MM.1S (cell line): ENCODE measurements around the gene SPTLC1.

Experiments
- EZH2 ChIP-seq: fragments of 300-600 bp; sonication (generic); optimal IDR thresholded peaks from 2 replicates; pipeline ENCODE3; 2017; ENCODE audit warnings: low read depth, mild to moderate bottlenecking, antibody characterized with exemption, low read length, mixed read lengths
- TF ChIP-seq, protein P1 (sequence below): fragments of 300-600 bp; sonication (generic); IDR thresholded peaks from 2 replicates; pipeline ENCODE4 v1.5.1; 2016; ENCODE audit warnings: antibody characterized with exemption, low read length, mixed read lengths

- TF ChIP-seq, protein P1, sequence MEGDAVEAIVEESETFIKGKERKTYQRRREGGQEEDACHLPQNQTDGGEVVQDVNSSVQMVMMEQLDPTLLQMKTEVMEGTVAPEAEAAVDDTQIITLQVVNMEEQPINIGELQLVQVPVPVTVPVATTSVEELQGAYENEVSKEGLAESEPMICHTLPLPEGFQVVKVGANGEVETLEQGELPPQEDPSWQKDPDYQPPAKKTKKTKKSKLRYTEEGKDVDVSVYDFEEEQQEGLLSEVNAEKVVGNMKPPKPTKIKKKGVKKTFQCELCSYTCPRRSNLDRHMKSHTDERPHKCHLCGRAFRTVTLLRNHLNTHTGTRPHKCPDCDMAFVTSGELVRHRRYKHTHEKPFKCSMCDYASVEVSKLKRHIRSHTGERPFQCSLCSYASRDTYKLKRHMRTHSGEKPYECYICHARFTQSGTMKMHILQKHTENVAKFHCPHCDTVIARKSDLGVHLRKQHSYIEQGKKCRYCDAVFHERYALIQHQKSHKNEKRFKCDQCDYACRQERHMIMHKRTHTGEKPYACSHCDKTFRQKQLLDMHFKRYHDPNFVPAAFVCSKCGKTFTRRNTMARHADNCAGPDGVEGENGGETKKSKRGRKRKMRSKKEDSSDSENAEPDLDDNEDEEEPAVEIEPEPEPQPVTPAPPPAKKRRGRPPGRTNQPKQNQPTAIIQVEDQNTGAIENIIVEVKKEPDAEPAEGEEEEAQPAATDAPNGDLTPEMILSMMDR: no peak
- TF ChIP-seq EZH2: no peak
Measured at GRCh38 chr9:92035687-92036410, 79.4 kb downstream of the SPTLC1 start.
